ENCODE measurements around the gene FUCA1. TPM values are rescaled to one million over a fixed set of nuclear protein-coding genes. Genes with fewer than 3 reads are reported as not detected.
"Not testable (repeated sequence)": the region's sequence is repeated elsewhere in the genome, so short reads cannot be mapped to it uniquely, and the experiment has no call there.

The FUCA1 gene
- total and polyA plus RNA-seq, 4 donors: 20.2 to 39.1 (median 26.9) TPM

GRCh38 chr1:23872421-23872820 is 4.3 kb upstream of the FUCA1 start:
- Histone ChIP-seq H3K27me3 (ENCODE audit: control insufficient read depth, insufficient read depth, low read length) (peaks cover 14% of the 10 kb centered on the region), H3K9me3 (ENCODE audit: control insufficient read depth, insufficient read depth, low read length) (no peaks in the 10 kb centered on the region), H3K27ac (ENCODE audit: low read depth, low read length) (no peak overlapping the region), H3K4me3 (ENCODE audit: low read depth, low read length) (no peak overlapping the region), H3K4me1 (ENCODE audit: control insufficient read depth, insufficient read depth, low read length) (peaks cover 14% of the 10 kb centered on the region), H3K36me3 (ENCODE audit: control insufficient read depth, insufficient read depth, low read length) (no peaks in the 10 kb centered on the region)
- WGBS (ENCODE audit: insufficient coverage): 100% methylated on average over 1 of the region's 3 CpGs
- DNase-seq (ENCODE audit: low read depth in 4 of 6, low spot score in 6 of 6): no peak

- 67% methylated on average over 6 of the region's 10 CpGs for WGBS (ENCODE audit: insufficient coverage)
- H3K27ac ChIP-seq (ENCODE audit: low read depth, low read length): no peak overlapping the region
- H3K9me3 ChIP-seq (ENCODE audit: control insufficient read depth, insufficient read depth, low read length): no peaks in the 10 kb centered on the region
Measured at GRCh38 chr1:23869051-23869450, 961 bp upstream of the FUCA1 start.

GRCh38 chr1:23868557-23869016 is 497 bp upstream of the FUCA1 start:
- Histone ChIP-seq H3K4me3 (ENCODE audit: low read depth, low read length) (peak overlapping the region; percentile 64), H3K9me3 (ENCODE audit: control insufficient read depth, insufficient read depth, low read length) (no peaks in the 10 kb centered on the region), H3K27ac (ENCODE audit: low read depth, low read length) (peak overlapping the region; percentile 15), H3K36me3 (ENCODE audit: control insufficient read depth, insufficient read depth, low read length) (peaks cover 7% of the 10 kb centered on the region), H3K27me3 (ENCODE audit: control insufficient read depth, insufficient read depth, low read length) (peaks cover 10% of the 10 kb centered on the region), H3K4me1 (ENCODE audit: control insufficient read depth, insufficient read depth, low read length) (peaks cover 19% of the 10 kb centered on the region)
- peak in 1 of 6 donors; percentile 8 for DNase-seq (ENCODE audit: low read depth in 4 of 6, low spot score in 6 of 6)
- 28% methylated on average over 20 of the region's 20 CpGs for WGBS (ENCODE audit: insufficient coverage)

More at GRCh38 chr1:23869051-23869450, 961 bp upstream of the FUCA1 start:
- H3K4me1 ChIP-seq (ENCODE audit: control insufficient read depth, insufficient read depth, low read length): peaks cover 19% of the 10 kb centered on the region
- H3K27me3 ChIP-seq (ENCODE audit: control insufficient read depth, insufficient read depth, low read length): peaks cover 12% of the 10 kb centered on the region
- H3K36me3 ChIP-seq (ENCODE audit: control insufficient read depth, insufficient read depth, low read length): peaks cover 6% of the 10 kb centered on the region
- DNase-seq (ENCODE audit: low read depth in 4 of 6, low spot score in 6 of 6): no peak
- no peak overlapping the region for H3K4me3 ChIP-seq (ENCODE audit: low read depth, low read length)

- Histone ChIP-seq H3K27me3 (ENCODE audit: control insufficient read depth, insufficient read depth, low read length) (peaks cover 10% of the 10 kb centered on the region), H3K36me3 (ENCODE audit: control insufficient read depth, insufficient read depth, low read length) (peaks cover 9% of the 10 kb centered on the region), H3K4me3 (ENCODE audit: low read depth, low read length) (peak overlapping the region; percentile 64), H3K4me1 (ENCODE audit: control insufficient read depth, insufficient read depth, low read length) (peaks cover 19% of the 10 kb centered on the region), H3K27ac (ENCODE audit: low read depth, low read length) (no peak overlapping the region), H3K9me3 (ENCODE audit: control insufficient read depth, insufficient read depth, low read length) (no peaks in the 10 kb centered on the region)
- WGBS (ENCODE audit: insufficient coverage): 3% methylated on average over 17 of the region's 17 CpGs
- peak in 1 of 6 donors; percentile 2 for DNase-seq (ENCODE audit: low read depth in 4 of 6, low spot score in 6 of 6)
Measured at GRCh38 chr1:23867542-23867894, 572 bp downstream of the FUCA1 start.

- Histone ChIP-seq H3K9me3 (ENCODE audit: control insufficient read depth, insufficient read depth, low read length) (no peaks in the 10 kb centered on the region), H3K27me3 (ENCODE audit: control insufficient read depth, insufficient read depth, low read length) (peaks cover 8% of the 10 kb centered on the region), H3K27ac (ENCODE audit: low read depth, low read length) (no peak overlapping the region), H3K36me3 (ENCODE audit: control insufficient read depth, insufficient read depth, low read length) (peaks cover 18% of the 10 kb centered on the region), H3K4me3 (ENCODE audit: low read depth, low read length) (no peak overlapping the region), H3K4me1 (ENCODE audit: control insufficient read depth, insufficient read depth, low read length) (peaks cover 19% of the 10 kb centered on the region)
- DNase-seq (ENCODE audit: low read depth in 4 of 6, low spot score in 6 of 6): peak in 1 of 6 donors; percentile 7
- WGBS (ENCODE audit: insufficient coverage): 100% methylated on average over 1 of the region's 4 CpGs
Measured at GRCh38 chr1:23865543-23865930, 2.6 kb downstream of the FUCA1 start.

- H3K27me3 ChIP-seq (ENCODE audit: control insufficient read depth, insufficient read depth, low read length): peaks cover 8% of the 10 kb centered on the region
- H3K4me1 ChIP-seq (ENCODE audit: control insufficient read depth, insufficient read depth, low read length): peaks cover 19% of the 10 kb centered on the region
- no peaks in the 10 kb centered on the region for H3K9me3 ChIP-seq (ENCODE audit: control insufficient read depth, insufficient read depth, low read length)
- no peak overlapping the region for H3K4me3 ChIP-seq (ENCODE audit: low read depth, low read length)
- no peak for DNase-seq (ENCODE audit: low read depth in 4 of 6, low spot score in 6 of 6)
- H3K36me3 ChIP-seq (ENCODE audit: control insufficient read depth, insufficient read depth, low read length): peaks cover 18% of the 10 kb centered on the region
- 96% methylated on average over 12 of the region's 13 CpGs for WGBS (ENCODE audit: insufficient coverage)
- H3K27ac ChIP-seq (ENCODE audit: low read depth, low read length): no peak overlapping the region
Measured at GRCh38 chr1:23864801-23865542, 3.1 kb downstream of the FUCA1 start.

GRCh38 chr1:23862640-23863039 is 5.5 kb downstream of the FUCA1 start:
- Histone ChIP-seq H3K4me1 (ENCODE audit: control insufficient read depth, insufficient read depth, low read length) (peaks cover 7% of the 10 kb centered on the region), H3K4me3 (ENCODE audit: low read depth, low read length) (no peak overlapping the region), H3K27me3 (ENCODE audit: control insufficient read depth, insufficient read depth, low read length) (no peaks in the 10 kb centered on the region), H3K27ac (ENCODE audit: low read depth, low read length) (no peak overlapping the region), H3K9me3 (ENCODE audit: control insufficient read depth, insufficient read depth, low read length) (no peaks in the 10 kb centered on the region), H3K36me3 (ENCODE audit: control insufficient read depth, insufficient read depth, low read length) (peaks cover 36% of the 10 kb centered on the region)
- no CpG with 5 or more reads among the region's 3 CpGs for WGBS (ENCODE audit: insufficient coverage)
- DNase-seq (ENCODE audit: low read depth in 4 of 6, low spot score in 6 of 6): no peak

GRCh38 chr1:23854568-23854967 is 13.5 kb downstream of the FUCA1 start:
- Histone ChIP-seq H3K4me1 (ENCODE audit: control insufficient read depth, insufficient read depth, low read length) (no peaks in the 10 kb centered on the region), H3K27me3 (ENCODE audit: control insufficient read depth, insufficient read depth, low read length) (no peaks in the 10 kb centered on the region), H3K9me3 (ENCODE audit: control insufficient read depth, insufficient read depth, low read length) (no peaks in the 10 kb centered on the region), H3K36me3 (ENCODE audit: control insufficient read depth, insufficient read depth, low read length) (peaks cover 30% of the 10 kb centered on the region), H3K27ac (ENCODE audit: low read depth, low read length) (no peak overlapping the region), H3K4me3 (ENCODE audit: low read depth, low read length) (no peak overlapping the region)
- no peak for DNase-seq (ENCODE audit: low read depth in 4 of 6, low spot score in 6 of 6)
- no CpG with 5 or more reads among the region's 2 CpGs for WGBS (ENCODE audit: insufficient coverage)

- DNase-seq (ENCODE audit: low read depth in 4 of 6, low spot score in 6 of 6); H3K9me3 ChIP-seq (ENCODE audit: control insufficient read depth, insufficient read depth, low read length); H3K4me3 ChIP-seq (ENCODE audit: low read depth, low read length); H3K4me1 ChIP-seq (ENCODE audit: control insufficient read depth, insufficient read depth, low read length); H3K27me3 ChIP-seq (ENCODE audit: control insufficient read depth, insufficient read depth, low read length); H3K27ac ChIP-seq (ENCODE audit: low read depth, low read length): not testable (repeated sequence)
- 98% methylated on average over 7 of the region's 34 CpGs for WGBS (ENCODE audit: insufficient coverage)
- H3K36me3 ChIP-seq (ENCODE audit: control insufficient read depth, insufficient read depth, low read length): peaks cover 19% of the 10 kb centered on the region
Measured at GRCh38 chr1:23853124-23853523, 15.0 kb downstream of the FUCA1 start.

- H3K36me3 ChIP-seq (ENCODE audit: control insufficient read depth, insufficient read depth, low read length): peaks cover 15% of the 10 kb centered on the region
Measured at GRCh38 chr1:23851406-23851805, 16.7 kb downstream of the FUCA1 start.

More at GRCh38 chr1:23851406-23851805, 16.7 kb downstream of the FUCA1 start:
- H3K4me1 ChIP-seq (ENCODE audit: control insufficient read depth, insufficient read depth, low read length); H3K27me3 ChIP-seq (ENCODE audit: control insufficient read depth, insufficient read depth, low read length); H3K4me3 ChIP-seq (ENCODE audit: low read depth, low read length); H3K27ac ChIP-seq (ENCODE audit: low read depth, low read length); DNase-seq (ENCODE audit: low read depth in 4 of 6, low spot score in 6 of 6); H3K9me3 ChIP-seq (ENCODE audit: control insufficient read depth, insufficient read depth, low read length): not testable (repeated sequence)

Measured in spinal cord (tissue), 10 donors.